SU-DHL-6 (cell line): ENCODE measurements around the gene NR4A3.

ENCODE experiments used
- H2AFZ ChIP-seq: fragments of 200-600 bp; sonication (generic); 2 replicates; pipeline ENCODE4 v1.6.1; 2014; ENCODE audit warnings: low read depth, mild to moderate bottlenecking, moderate library complexity, mixed read lengths, antibody characterized with exemption, low read length; ENCODE audit not compliant: severe bottlenecking
- H3F3A ChIP-seq: fragments of 200-600 bp; shearing (Covaris generic); 2 replicates; pipeline ENCODE4 v1.6.0; 2016; ENCODE audit warnings: antibody characterized with exemption, mild to moderate bottlenecking; ENCODE audit not compliant: insufficient read depth
- H3K27ac ChIP-seq: fragments of 200-600 bp; sonication (generic); 2 replicates; pipeline ENCODE4 v1.5.1; 2016; ENCODE audit warnings: low read depth, mild to moderate bottlenecking, low read length, moderate library complexity, mixed read lengths
- H3K27me3 ChIP-seq: fragments of 200-600 bp; sonication (generic), shearing (Covaris generic); 2 replicates; pipeline ENCODE4 v1.6.0; 2014; ENCODE audit warnings: mild to moderate bottlenecking, low read length
- H3K36me3 ChIP-seq: fragments of 200-600 bp; sonication (generic); 2 replicates; pipeline ENCODE4 v1.6.1; 2014; ENCODE audit warnings: mild to moderate bottlenecking, low read length, mixed read lengths
- H3K4me2 ChIP-seq: fragments of 300-600, 200-600 bp; shearing (Covaris generic), sonication (generic); 2 replicates; pipeline ENCODE4 v1.6.0; 2014; ENCODE audit warnings: low read length, low read depth, mild to moderate bottlenecking; ENCODE audit not compliant: poor library complexity, severe bottlenecking
- H3K4me3 ChIP-seq: fragments of 200-600 bp; sonication (generic); 2 replicates; pipeline ENCODE4 v1.5.1; 2014; ENCODE audit warnings: antibody characterized with exemption, low read length, mild to moderate bottlenecking, mixed read lengths; ENCODE audit not compliant: insufficient read depth, poor library complexity, severe bottlenecking
- H3K79me2 ChIP-seq: fragments of 200-600 bp; sonication (generic); 2 replicates; pipeline ENCODE4 v1.6.1; 2014; ENCODE audit warnings: mild to moderate bottlenecking, low read length, moderate library complexity; ENCODE audit not compliant: insufficient read depth
- H3K9ac ChIP-seq: fragments of 200-600 bp; sonication (generic); 2 replicates; pipeline ENCODE4 v1.7.0; 2014; ENCODE audit warnings: mild to moderate bottlenecking, low read length
- H3K9me2 ChIP-seq: fragments of 200-600 bp; sonication (generic); replicated peaks from 2 replicates; pipeline ENCODE4 v1.6.1; 2014; ENCODE audit warnings: low read length; ENCODE audit not compliant: insufficient read depth
- H3K9me3 ChIP-seq: fragments of 200-600 bp; sonication (generic); 2 replicates; pipeline ENCODE4 v1.6.1; 2014; ENCODE audit warnings: low read length, mixed read lengths; ENCODE audit not compliant: insufficient read depth
- H4K20me1 ChIP-seq: fragments of 200-600 bp; sonication (generic); 2 replicates; pipeline ENCODE4 v1.6.1; 2014; ENCODE audit warnings: low read depth, mild to moderate bottlenecking, antibody characterized with exemption, low read length, moderate library complexity, mixed read lengths
- EZH2phosphoT487 ChIP-seq: fragments of 200-600 bp; sonication (generic), shearing (Covaris generic); conservative IDR thresholded peaks from 2 replicates; pipeline ENCODE4 v1.6.1; 2018; ENCODE audit warnings: mild to moderate bottlenecking, antibody characterized with exemption, low read length, moderate library complexity, mixed read lengths
- TF ChIP-seq, protein P1 (sequence below): fragments of 200-600 bp; sonication (generic); IDR thresholded peaks from one replicate; pipeline ENCODE4 v1.5.1; 2017; ENCODE audit warnings: antibody characterized with exemption, mild to moderate bottlenecking, low read length, moderate library complexity; ENCODE audit not compliant: insufficient read depth, poor library complexity, severe bottlenecking

The NR4A3 gene

DNA sequence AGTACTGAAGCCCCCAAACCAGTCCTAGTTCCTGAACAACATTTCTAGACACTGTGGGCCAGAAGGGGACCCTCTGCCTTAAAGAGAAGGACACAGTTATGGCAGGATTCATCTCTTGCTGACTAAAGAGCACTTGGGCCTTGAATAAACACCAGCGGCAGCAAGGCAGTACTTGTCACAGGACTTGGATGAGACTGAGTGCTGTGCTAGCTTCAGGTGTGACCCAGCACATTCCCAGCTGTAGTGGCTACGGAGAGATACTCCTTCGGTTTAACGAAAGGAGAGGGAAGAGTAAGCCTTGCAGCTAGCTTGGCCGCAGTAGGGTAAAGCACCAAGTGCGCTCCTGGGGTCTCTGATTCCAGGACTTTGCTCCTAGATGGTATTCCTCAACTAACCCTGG is 73.8 kb downstream of the NR4A3 start:
- TF ChIP-seq, protein P1, sequence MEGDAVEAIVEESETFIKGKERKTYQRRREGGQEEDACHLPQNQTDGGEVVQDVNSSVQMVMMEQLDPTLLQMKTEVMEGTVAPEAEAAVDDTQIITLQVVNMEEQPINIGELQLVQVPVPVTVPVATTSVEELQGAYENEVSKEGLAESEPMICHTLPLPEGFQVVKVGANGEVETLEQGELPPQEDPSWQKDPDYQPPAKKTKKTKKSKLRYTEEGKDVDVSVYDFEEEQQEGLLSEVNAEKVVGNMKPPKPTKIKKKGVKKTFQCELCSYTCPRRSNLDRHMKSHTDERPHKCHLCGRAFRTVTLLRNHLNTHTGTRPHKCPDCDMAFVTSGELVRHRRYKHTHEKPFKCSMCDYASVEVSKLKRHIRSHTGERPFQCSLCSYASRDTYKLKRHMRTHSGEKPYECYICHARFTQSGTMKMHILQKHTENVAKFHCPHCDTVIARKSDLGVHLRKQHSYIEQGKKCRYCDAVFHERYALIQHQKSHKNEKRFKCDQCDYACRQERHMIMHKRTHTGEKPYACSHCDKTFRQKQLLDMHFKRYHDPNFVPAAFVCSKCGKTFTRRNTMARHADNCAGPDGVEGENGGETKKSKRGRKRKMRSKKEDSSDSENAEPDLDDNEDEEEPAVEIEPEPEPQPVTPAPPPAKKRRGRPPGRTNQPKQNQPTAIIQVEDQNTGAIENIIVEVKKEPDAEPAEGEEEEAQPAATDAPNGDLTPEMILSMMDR: no peak
- TF ChIP-seq EZH2phosphoT487: no peak
- no peak overlapping the region for H2AFZ ChIP-seq
- no peaks in the 10 kb centered on the region for H3K79me2 ChIP-seq
- no peaks in the 10 kb centered on the region for H3K36me3 ChIP-seq
- no peaks in the 10 kb centered on the region for H3F3A ChIP-seq
- no peaks in the 10 kb centered on the region for H3K27me3 ChIP-seq
- H3K27ac ChIP-seq: no peak overlapping the region
- H3K9me2 ChIP-seq: no peaks in the 10 kb centered on the region
- H3K9ac ChIP-seq: no peak overlapping the region
- H3K9me3 ChIP-seq: no peaks in the 10 kb centered on the region
- H3K4me3 ChIP-seq: no peak overlapping the region
- no peaks in the 10 kb centered on the region for H4K20me1 ChIP-seq
- H3K4me2 ChIP-seq: no peak overlapping the region

DNA sequence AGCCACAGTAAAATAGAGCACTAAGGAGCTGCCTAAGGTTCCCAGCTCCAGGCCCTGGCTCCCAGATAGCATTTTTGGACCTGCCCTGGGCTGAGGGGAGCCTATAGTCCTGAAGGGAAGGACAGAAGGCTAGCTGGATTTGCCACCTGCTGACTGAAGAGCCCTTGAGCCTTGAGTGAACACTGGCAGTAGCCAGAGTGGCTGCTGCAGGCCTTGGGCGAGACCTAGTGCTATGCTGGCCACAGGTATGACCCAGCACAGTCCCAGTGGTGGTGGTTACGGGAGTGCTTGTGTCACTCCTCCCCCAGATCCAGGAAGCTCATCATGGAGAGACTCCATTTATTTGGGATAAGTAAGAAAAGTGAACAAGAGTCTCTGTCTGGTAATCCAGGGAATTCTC is 74.4 kb downstream of the NR4A3 start:
- Histone ChIP-seq H3K9me2 (no peaks in the 10 kb centered on the region), H3K9me3 (no peaks in the 10 kb centered on the region), H3K9ac (no peak overlapping the region), H3K4me3 (no peak overlapping the region), H3K27ac (no peak overlapping the region), H4K20me1 (no peaks in the 10 kb centered on the region), H3K36me3 (no peaks in the 10 kb centered on the region), H3K4me2 (no peak overlapping the region), H3K79me2 (no peaks in the 10 kb centered on the region), H2AFZ (no peak overlapping the region), H3K27me3 (no peaks in the 10 kb centered on the region), H3F3A (no peaks in the 10 kb centered on the region)
- TF ChIP-seq, protein P1: no peak
- TF ChIP-seq EZH2phosphoT487: no peak

DNA sequence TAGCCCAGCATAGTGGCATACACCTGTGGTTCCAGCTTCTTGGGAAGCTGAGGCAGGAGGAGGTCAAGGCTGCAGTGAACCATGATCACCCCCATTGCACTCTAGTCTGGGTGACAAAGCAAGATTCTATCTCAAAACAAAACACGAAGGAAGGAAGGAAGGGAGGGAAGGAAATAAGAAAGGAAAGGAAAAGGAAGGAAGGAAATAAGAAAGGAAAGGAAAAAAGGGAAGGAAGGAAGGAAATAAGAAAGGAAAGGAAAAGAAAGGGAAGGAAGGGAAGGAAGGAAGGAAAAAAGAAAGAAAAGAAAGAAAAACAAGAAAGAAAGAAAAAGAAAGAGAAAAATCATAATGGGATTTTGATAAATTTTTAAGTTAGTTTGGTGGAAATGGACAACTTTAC is 81.7 kb downstream of the NR4A3 start:
- Histone ChIP-seq H4K20me1 (no peaks in the 10 kb centered on the region), H3K4me3 (no peak overlapping the region), H3K9me2 (no peaks in the 10 kb centered on the region), H3K4me2 (no peak overlapping the region), H3F3A (no peaks in the 10 kb centered on the region), H3K27me3 (no peaks in the 10 kb centered on the region), H2AFZ (no peak overlapping the region), H3K36me3 (no peaks in the 10 kb centered on the region), H3K9ac (no peak overlapping the region), H3K79me2 (no peaks in the 10 kb centered on the region), H3K9me3 (no peaks in the 10 kb centered on the region), H3K27ac (no peak overlapping the region)
- no peak for TF ChIP-seq EZH2phosphoT487
- TF ChIP-seq, protein P1: no peak
